A549 (cell line): ENCODE results near the gene ANTXR2. TPM values are rescaled to one million over a fixed set of nuclear protein-coding genes. Genes with fewer than 3 reads are reported as not detected.

ENCODE experiments used
- ATAC-seq, 2 experiments: fragments of 200-7000 bp in 1 of 2; fragments of >200 bp in 1 of 2; cut with Nextera tagmentation in 1 of 2; cut with Tn5 transposase in 1 of 2; 3 replicates each; pipeline versions ENCODE4 v1.8.0 to v1.9.1; 2018 to 2020; ENCODE audit warnings: mild to moderate bottlenecking in 1 of 2, moderate library complexity in 1 of 2
- CTCF ChIA-PET: fragments of 300-600 bp; sonication (Branson Sonifier 250); formaldehyde crosslinking; extraction: SDS; loops from one replicate; lab custom pipeline; 2021; ENCODE audit warnings: antibody characterized with exemption, inconsistent platforms; lab: Yijun Ruan, JAX
- POLR2A ChIA-PET: fragments of 350-600 bp; formaldehyde crosslinking; extraction: SDS; loops from one replicate; lab custom pipeline; 2021; ENCODE audit warnings: antibody characterized with exemption, inconsistent platforms; lab: Yijun Ruan, JAX
- DNase-seq, 2 experiments: peaks; one replicate each; pipeline versions ENCODE4 v3.0.0 to v3.0.0-alpha.2; 2011 to 2016; ENCODE audit warnings: low read depth in 1 of 2, low spot score in 1 of 2
- FAIRE-seq: peaks from 2 replicates; lab custom pipeline; 2011; peaks lifted over from hg19 to GRCh38; lab: Jason Lieb, UNC
- H3K27ac ChIP-seq, 2 experiments: fragments of >200 bp; sonication (Bioruptor Twin); formaldehyde crosslinking; 3 replicates each; pipeline ENCODE4 v1.5.1; 2016 to 2017
- H3K4me1 ChIP-seq: fragments of >200 bp; sonication (Bioruptor Twin); formaldehyde crosslinking; 3 replicates; pipeline ENCODE4 v1.6.1; 2016
- H3K4me2 ChIP-seq: fragments of >200 bp; sonication (Bioruptor Twin); formaldehyde crosslinking; 3 replicates; pipeline ENCODE4 v1.6.1; 2016
- H3K4me3 ChIP-seq: fragments of >200 bp; sonication (Bioruptor Twin); formaldehyde crosslinking; 3 replicates; pipeline ENCODE4 v1.5.1; 2016
- H3K9me3 ChIP-seq: fragments of >200 bp; sonication (Bioruptor Twin); formaldehyde crosslinking; 3 replicates; pipeline ENCODE4 v1.6.1; 2016
- BHLHE40 ChIP-seq: IDR thresholded peaks from 2 replicates; pipeline ENCODE4 v1.6.1; 2012; ENCODE audit warnings: low read depth, low read length, inconsistent platforms
- CBX8 ChIP-seq: fragments of 200-600 bp; sonication (generic); IDR thresholded peaks from 2 replicates; pipeline ENCODE4 v1.6.1; 2016
- ESRRA ChIP-seq: fragments of 150-350 bp; IDR thresholded peaks from 2 replicates; pipeline ENCODE4 v1.6.1; 2014; ENCODE audit warnings: mild to moderate bottlenecking, low read length, borderline replicate concordance
- FOSL2 ChIP-seq, 2 experiments: fragments of 450-650 bp in 1 of 2; fragments of >200 bp in 1 of 2; sonication (Bioruptor Twin) in 1 of 2; formaldehyde crosslinking; IDR thresholded peaks; 2 replicates each; pipeline versions ENCODE4 v1.5.0 to v1.6.1; 2016 to 2020; ENCODE audit warnings: mild to moderate bottlenecking in 1 of 2, moderate library complexity in 1 of 2
- GATA3 ChIP-seq: IDR thresholded peaks from 2 replicates; pipeline ENCODE4 v1.6.1; 2012; ENCODE audit warnings: borderline replicate concordance
- HOXB13 ChIP-seq: fragments of 250-450 bp; sonication (Bioruptor Pico); IDR thresholded peaks from 2 replicates; pipeline ENCODE4 v1.5.0; 2020; ENCODE audit warnings: low read depth, mild to moderate bottlenecking, moderate library complexity
- HOXB5 ChIP-seq: fragments of 250-450 bp; sonication (Bioruptor Pico); IDR thresholded peaks from 2 replicates; pipeline ENCODE4 v1.5.0; 2020; ENCODE audit warnings: mild to moderate bottlenecking, moderate library complexity
- JUN ChIP-seq, 2 experiments: fragments of >200 bp; sonication (Bioruptor Twin); formaldehyde crosslinking; IDR thresholded peaks; 2 replicates in 1 of 2; 3 replicates in 1 of 2; pipeline ENCODE4 v1.6.1; 2016 to 2017
- JUNB ChIP-seq: fragments of >200 bp; sonication (Bioruptor Twin); formaldehyde crosslinking; IDR thresholded peaks from 2 replicates; pipeline ENCODE4 v1.6.1; 2016
- KDM1A ChIP-seq: fragments of 200-600 bp; sonication (generic); IDR thresholded peaks from 2 replicates; pipeline ENCODE4 v1.6.1; 2016; ENCODE audit warnings: low read depth, mild to moderate bottlenecking
- MYC ChIP-seq: IDR thresholded peaks from 2 replicates; pipeline ENCODE4 v1.6.1; 2012; ENCODE audit warnings: mild to moderate bottlenecking, inconsistent platforms, low read length, improper control_type of control experiment, borderline replicate concordance
- NPAS2 ChIP-seq: fragments of 250-450 bp; sonication (Bioruptor Pico); IDR thresholded peaks from 2 replicates; pipeline ENCODE4 v1.8.0; 2022; ENCODE audit warnings: mild to moderate bottlenecking, moderate library complexity, borderline replicate concordance
- PHF8 ChIP-seq: fragments of 200-600 bp; sonication (generic); IDR thresholded peaks from 2 replicates; pipeline ENCODE4 v1.6.1; 2016; ENCODE audit warnings: low read depth, mild to moderate bottlenecking, antibody characterized with exemption, moderate library complexity, borderline replicate concordance
- POLR2A ChIP-seq: IDR thresholded peaks from 2 replicates; pipeline ENCODE4 v1.6.1; 2012; ENCODE audit warnings: mild to moderate bottlenecking, low read length
- POLR2AphosphoS2 ChIP-seq: conservative IDR thresholded peaks from 2 replicates; pipeline ENCODE4 v1.6.1; 2012; ENCODE audit warnings: low read length, improper control_type of control experiment, inconsistent platforms
- RAD21 ChIP-seq, 2 experiments: fragments of >200 bp in 1 of 2; sonication (Bioruptor Twin) in 1 of 2; formaldehyde crosslinking in 1 of 2; IDR thresholded peaks in 1 of 2; conservative IDR thresholded peaks in 1 of 2; 2 replicates in 1 of 2; 3 replicates in 1 of 2; pipeline ENCODE4 v1.6.1; 2012 to 2018; ENCODE audit warnings: inconsistent platforms in 1 of 2
- SREBF2 ChIP-seq: fragments of 450-650 bp; IDR thresholded peaks from 2 replicates; pipeline ENCODE4 v1.6.1; 2014; ENCODE audit warnings: mild to moderate bottlenecking, moderate library complexity
- ZC3H11A ChIP-seq: fragments of 450-650 bp; IDR thresholded peaks from 2 replicates; pipeline ENCODE4 v1.6.1; 2014; ENCODE audit warnings: antibody characterized with exemption, mild to moderate bottlenecking
- ZFP36 ChIP-seq: fragments of 450-650 bp; IDR thresholded peaks from 2 replicates; pipeline ENCODE4 v1.6.1; 2014; ENCODE audit warnings: borderline replicate concordance; ENCODE audit not compliant: partially characterized antibody
- ZNF302 ChIP-seq: fragments of 250-450 bp; sonication (Bioruptor Pico); IDR thresholded peaks from 2 replicates; pipeline ENCODE4 v1.9.0; 2021; ENCODE audit warnings: inconsistent platforms, mild to moderate bottlenecking, moderate library complexity
- WGBS: methylation state at CpG from one replicate; pipeline ENCODE4 v1.1.6; 2017; ENCODE audit errors: missing lambda C conversion rate; 5-methylcytosine and 5-hydroxymethylcytosine counted together
- polyA plus RNA-seq, 4 experiments: library from polyadenylated mRNA; depleted of rRNA in 3 of 4; stranded (reverse); fragments of >200 nt; fragmentation: RNase III in 1 of 4; extraction: RNeasy Plus Mini Kit Qiagen cat#74134 plus additional on column Dnase treatment in 1 of 4; gene quantifications; 2 replicates in 3 of 4; 3 replicates in 1 of 4; pipeline ENCODE4 v1.2.3, GENCODE V29; 2011 to 2017
- TF ChIP-seq, protein P1 (sequence below): fragments of >200 bp; sonication (Bioruptor Twin); formaldehyde crosslinking; IDR thresholded peaks from 3 replicates; pipeline ENCODE4 v1.5.1; 2016
- TF ChIP-seq, protein P2 (sequence below): fragments of 250-450 bp; sonication (Bioruptor Pico); IDR thresholded peaks from 2 replicates; pipeline ENCODE4 v1.5.0; 2021; ENCODE audit warnings: mild to moderate bottlenecking, moderate library complexity, borderline replicate concordance
- TF ChIP-seq, protein P3 (sequence below): fragments of >200 bp; sonication (Bioruptor Twin); formaldehyde crosslinking; IDR thresholded peaks from 2 replicates; pipeline ENCODE4 v1.6.1; 2016

The ANTXR2 gene
- polyA plus RNA-seq, 2 of the 4 experiments (the other 2 are of a cell fraction), result 2.3 to 3.0 TPM

DNA sequence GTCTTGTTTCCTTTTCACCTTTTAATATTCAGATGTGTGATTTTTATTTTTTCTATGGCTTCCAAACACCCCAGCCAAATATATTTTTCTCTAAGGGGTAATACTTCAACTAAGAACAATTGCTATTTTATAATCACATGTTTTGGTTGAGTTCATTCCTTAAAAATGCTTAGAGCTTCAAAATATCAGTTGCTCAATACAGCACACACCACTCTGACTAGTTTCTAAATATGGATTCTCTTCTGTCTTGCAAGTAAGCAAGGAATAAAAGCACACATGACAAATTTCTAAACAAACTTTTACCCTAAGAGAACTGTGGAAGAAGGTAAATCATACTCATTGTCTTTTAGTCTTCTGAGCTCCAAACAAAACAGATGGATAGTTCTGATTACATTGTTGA is 27.2 kb downstream of the ANTXR2 start:
- POLR2A ChIA-PET, result no interaction called here
- DNase-seq (no peak), ATAC-seq (no peak), FAIRE-seq (no peak)
- no peak for TF ChIP-seq BHLHE40
- no peak for TF ChIP-seq HOXB13
- TF ChIP-seq ZC3H11A, result no peak
- CTCF ChIA-PET, result no interaction called here
- Histone ChIP-seq H3K27ac (no peak overlapping the region), H3K4me1 (no peaks in the 10 kb centered on the region), H3K9me3 (no peaks in the 10 kb centered on the region), H3K4me2 (no peak overlapping the region), H3K4me3 (no peak overlapping the region)

DNA sequence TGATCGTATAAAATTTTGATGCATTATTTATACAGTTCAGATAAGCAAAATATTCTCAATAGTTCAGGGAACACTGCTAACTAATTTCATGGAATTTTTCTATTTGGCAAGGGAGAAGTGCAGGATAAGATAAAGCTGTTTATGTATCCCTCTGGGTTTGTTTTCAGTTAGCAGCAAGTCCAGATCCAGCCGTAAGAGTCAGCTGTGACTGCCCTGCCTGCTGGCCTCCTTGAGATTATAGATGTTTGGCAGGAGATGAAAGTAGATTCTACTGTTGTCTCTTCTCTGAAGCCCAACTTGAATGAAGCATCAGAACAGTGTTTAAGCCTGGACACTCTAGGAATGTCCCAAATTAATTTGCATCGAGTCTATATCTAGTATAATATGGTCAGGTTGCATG is 29.5 kb downstream of the ANTXR2 start:
- 67% methylated on average over 3 of the region's 3 CpGs for WGBS
- POLR2A ChIA-PET, result no interaction called here
- no peak for TF ChIP-seq KDM1A
- no peak for TF ChIP-seq SREBF2
- CTCF ChIA-PET, result no interaction called here
- no peak overlapping the region for H3K27ac ChIP-seq
- no peaks in the 10 kb centered on the region for H3K9me3 ChIP-seq
- H3K4me1 ChIP-seq, result no peaks in the 10 kb centered on the region
- H3K4me2 ChIP-seq, result no peak overlapping the region
- FAIRE-seq (no peak), ATAC-seq (no peak), DNase-seq (no peak)
- no peak overlapping the region for H3K4me3 ChIP-seq

DNA sequence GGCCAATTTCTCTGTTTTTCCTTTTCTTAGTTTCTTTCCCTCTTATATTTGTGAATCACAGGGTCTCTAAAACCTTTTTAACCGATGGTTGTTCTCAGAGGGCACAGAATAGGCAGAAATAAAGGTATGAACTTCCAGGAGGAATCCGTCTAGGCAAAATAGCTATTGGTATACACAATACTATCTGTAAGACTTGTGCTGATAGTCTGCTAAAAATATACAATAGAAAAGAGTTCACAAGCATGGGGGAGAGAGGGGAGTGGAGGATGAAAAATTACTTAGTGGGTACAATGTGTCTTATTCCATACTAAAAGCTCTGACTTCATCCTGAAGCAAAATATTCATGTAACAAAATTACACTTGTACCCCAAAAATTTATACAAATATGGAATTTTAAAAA is 30.2 kb downstream of the ANTXR2 start:
- WGBS, result 41% methylated on average over 2 of the region's 2 CpGs
- no peak for FAIRE-seq
- DNase-seq, result no peak
- Histone ChIP-seq H3K4me1 (no peaks in the 10 kb centered on the region), H3K27ac (no peak overlapping the region), H3K4me3 (no peak overlapping the region), H3K4me2 (no peak overlapping the region)
- no peak for ATAC-seq
- POLR2A ChIA-PET, result no interaction called here
- TF ChIP-seq JUNB (no peak), HOXB5 (CRISPR knock-in tag) (no peak), GATA3 (no peak), POLR2A (no peak), ZFP36 (no peak), CBX8 (no peak), FOSL2 (IDR thresholded peaks at IDR 0.05) (no peak), FOSL2 (CRISPR knock-in tag; IDR thresholded peaks at IDR 0.05) (no peak), PHF8 (no peak), ESRRA (no peak), POLR2AphosphoS2 (no peak)
- TF ChIP-seq, protein P1, sequence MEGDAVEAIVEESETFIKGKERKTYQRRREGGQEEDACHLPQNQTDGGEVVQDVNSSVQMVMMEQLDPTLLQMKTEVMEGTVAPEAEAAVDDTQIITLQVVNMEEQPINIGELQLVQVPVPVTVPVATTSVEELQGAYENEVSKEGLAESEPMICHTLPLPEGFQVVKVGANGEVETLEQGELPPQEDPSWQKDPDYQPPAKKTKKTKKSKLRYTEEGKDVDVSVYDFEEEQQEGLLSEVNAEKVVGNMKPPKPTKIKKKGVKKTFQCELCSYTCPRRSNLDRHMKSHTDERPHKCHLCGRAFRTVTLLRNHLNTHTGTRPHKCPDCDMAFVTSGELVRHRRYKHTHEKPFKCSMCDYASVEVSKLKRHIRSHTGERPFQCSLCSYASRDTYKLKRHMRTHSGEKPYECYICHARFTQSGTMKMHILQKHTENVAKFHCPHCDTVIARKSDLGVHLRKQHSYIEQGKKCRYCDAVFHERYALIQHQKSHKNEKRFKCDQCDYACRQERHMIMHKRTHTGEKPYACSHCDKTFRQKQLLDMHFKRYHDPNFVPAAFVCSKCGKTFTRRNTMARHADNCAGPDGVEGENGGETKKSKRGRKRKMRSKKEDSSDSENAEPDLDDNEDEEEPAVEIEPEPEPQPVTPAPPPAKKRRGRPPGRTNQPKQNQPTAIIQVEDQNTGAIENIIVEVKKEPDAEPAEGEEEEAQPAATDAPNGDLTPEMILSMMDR, result no peak
- TF ChIP-seq, protein P2, sequence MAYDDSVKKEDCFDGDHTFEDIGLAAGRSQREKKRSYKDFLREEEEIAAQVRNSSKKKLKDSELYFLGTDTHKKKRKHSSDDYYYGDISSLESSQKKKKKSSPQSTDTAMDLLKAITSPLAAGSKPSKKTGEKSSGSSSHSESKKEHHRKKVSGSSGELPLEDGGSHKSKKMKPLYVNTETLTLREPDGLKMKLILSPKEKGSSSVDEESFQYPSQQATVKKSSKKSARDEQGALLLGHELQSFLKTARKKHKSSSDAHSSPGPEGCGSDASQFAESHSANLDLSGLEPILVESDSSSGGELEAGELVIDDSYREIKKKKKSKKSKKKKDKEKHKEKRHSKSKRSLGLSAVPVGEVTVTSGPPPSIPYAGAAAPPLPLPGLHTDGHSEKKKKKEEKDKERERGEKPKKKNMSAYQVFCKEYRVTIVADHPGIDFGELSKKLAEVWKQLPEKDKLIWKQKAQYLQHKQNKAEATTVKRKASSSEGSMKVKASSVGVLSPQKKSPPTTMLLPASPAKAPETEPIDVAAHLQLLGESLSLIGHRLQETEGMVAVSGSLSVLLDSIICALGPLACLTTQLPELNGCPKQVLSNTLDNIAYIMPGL (CRISPR knock-in tag), result no peak
- TF ChIP-seq, all 56 proteins: peak for 0
- H3K9me3 ChIP-seq, result no peaks in the 10 kb centered on the region
- CTCF ChIA-PET, result no interaction called here

DNA sequence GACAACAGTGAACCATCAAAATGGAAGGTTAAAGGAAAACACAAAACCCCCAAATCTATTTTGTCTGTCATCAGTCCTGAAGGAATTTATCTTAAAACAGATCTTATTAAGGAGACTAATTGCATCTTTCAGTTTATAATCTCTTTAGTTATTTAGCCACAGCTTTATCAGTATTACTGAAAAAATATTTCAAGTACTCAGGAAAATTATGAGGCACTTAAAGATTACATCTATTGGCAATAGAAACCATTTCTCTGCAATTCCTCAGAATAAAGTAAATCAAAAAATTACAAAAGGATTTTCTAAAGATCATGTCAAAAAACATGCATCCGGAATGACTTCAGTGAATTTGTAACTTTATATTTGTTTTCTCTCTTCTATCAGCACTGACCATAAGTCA is 35.2 kb downstream of the ANTXR2 start:
- Histone ChIP-seq H3K27ac (no peak overlapping the region), H3K4me1 (no peaks in the 10 kb centered on the region), H3K4me2 (no peak overlapping the region), H3K4me3 (no peak overlapping the region), H3K9me3 (no peaks in the 10 kb centered on the region)
- DNase-seq (no peak), FAIRE-seq (no peak), ATAC-seq (no peak)
- POLR2A ChIA-PET, result no interaction called here
- WGBS, result 82% methylated on average over 1 of the region's 1 CpG
- no peak for TF ChIP-seq JUNB
- TF ChIP-seq HOXB13, result no peak
- TF ChIP-seq, protein P3, sequence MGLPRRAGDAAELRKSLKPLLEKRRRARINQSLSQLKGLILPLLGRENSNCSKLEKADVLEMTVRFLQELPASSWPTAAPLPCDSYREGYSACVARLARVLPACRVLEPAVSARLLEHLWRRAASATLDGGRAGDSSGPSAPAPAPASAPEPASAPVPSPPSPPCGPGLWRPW, result no peak
- no peak for TF ChIP-seq NPAS2 (CRISPR knock-in tag)
- no peak for TF ChIP-seq CBX8
- TF ChIP-seq MYC, result no peak
- no peak for TF ChIP-seq ZNF302 (CRISPR knock-in tag)
- TF ChIP-seq POLR2AphosphoS2, result no peak
- no peak for TF ChIP-seq JUN (IDR thresholded peaks at IDR 0.05)
- TF ChIP-seq RAD21 (conservative IDR thresholded peaks at IDR 0.05 in 1 of 2, IDR thresholded peaks at IDR 0.05 in 1 of 2), result no peak
- TF ChIP-seq, protein P1, result no peak
- CTCF ChIA-PET, result interaction anchor here (1.0 kb wide), 1 partner anchor 146 kb away, joined by 3 read pairs; no protein-coding TSS in a partner anchor
